GM12872 (cell line): Measurements from ENCODE around the gene UBE2I.
A peak's percentile ranks its signal among the peaks of the same experiment; 100 is the strongest.

Experiments used
- TF ChIP-seq, protein P1 (sequence below): IDR thresholded peaks from 3 replicates; pipeline ENCODE4 v1.5.1; 2011; ENCODE audit warnings: low read depth, mild to moderate bottlenecking, low read length, moderate library complexity; ENCODE audit not compliant: insufficient read depth

Gene UBE2I

DNA sequence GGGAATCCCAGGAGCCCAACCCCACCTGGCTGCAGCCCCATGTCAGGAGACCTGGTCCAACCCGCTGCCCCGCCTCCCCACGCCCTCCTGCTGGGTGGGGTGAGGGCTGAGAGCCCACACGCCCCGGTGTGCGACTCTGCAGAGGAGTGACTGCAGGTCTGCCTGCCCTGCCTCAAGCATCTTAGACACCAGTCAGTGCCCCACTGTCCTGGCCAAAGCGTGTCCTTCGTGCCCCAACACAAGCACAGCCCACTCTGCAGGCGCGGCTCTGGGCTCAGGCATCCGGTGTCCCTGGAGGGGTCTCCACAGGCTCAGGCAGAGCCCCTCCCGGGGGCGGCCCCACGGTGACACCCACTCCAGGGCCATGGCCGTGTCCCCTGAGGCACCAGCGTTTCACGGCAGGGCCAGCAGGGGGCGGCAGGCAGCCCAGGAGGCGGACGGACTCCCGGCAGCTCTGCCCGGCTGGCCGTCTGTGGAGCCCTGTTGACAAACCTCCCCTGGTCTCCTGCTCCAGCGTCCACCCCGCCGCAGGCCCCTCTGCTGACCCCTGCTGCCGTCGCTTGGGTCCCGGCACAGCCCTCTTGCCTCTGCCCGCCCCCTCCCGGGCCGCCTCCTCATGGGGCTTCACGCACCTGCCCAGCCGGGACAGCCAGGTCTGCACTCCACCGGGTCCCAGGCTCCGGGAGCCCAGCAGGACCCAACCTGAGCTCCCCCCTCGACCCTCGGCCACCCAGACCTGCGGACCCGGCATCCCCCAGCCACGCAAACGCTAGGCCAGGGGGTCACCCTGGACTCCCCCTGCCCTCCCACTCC lies 8.6 kb upstream of the UBE2I start:
- TF ChIP-seq, protein P1, sequence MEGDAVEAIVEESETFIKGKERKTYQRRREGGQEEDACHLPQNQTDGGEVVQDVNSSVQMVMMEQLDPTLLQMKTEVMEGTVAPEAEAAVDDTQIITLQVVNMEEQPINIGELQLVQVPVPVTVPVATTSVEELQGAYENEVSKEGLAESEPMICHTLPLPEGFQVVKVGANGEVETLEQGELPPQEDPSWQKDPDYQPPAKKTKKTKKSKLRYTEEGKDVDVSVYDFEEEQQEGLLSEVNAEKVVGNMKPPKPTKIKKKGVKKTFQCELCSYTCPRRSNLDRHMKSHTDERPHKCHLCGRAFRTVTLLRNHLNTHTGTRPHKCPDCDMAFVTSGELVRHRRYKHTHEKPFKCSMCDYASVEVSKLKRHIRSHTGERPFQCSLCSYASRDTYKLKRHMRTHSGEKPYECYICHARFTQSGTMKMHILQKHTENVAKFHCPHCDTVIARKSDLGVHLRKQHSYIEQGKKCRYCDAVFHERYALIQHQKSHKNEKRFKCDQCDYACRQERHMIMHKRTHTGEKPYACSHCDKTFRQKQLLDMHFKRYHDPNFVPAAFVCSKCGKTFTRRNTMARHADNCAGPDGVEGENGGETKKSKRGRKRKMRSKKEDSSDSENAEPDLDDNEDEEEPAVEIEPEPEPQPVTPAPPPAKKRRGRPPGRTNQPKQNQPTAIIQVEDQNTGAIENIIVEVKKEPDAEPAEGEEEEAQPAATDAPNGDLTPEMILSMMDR: peak; percentile 93

DNA sequence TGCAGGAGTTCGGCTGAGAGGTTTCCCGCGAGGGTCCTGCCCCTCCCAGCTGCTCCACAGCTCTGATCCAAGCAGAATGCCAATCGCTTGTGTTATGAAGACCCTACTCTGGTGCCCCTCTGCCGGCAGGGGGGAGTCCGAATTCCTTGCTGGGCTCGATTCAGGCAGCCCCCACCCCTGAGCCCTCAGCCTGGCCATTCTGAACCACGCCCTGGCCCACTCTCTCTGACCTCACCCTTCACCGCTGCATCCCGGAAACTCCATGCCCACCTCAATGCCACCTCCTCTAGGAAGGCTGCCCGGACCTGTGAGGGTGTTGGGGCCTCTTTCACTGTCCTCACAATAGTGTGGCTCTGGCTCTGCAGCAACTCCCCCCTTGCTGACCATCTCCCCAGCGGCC lies 7.9 kb upstream of the UBE2I start:
- TF ChIP-seq, protein P1: no peak

DNA sequence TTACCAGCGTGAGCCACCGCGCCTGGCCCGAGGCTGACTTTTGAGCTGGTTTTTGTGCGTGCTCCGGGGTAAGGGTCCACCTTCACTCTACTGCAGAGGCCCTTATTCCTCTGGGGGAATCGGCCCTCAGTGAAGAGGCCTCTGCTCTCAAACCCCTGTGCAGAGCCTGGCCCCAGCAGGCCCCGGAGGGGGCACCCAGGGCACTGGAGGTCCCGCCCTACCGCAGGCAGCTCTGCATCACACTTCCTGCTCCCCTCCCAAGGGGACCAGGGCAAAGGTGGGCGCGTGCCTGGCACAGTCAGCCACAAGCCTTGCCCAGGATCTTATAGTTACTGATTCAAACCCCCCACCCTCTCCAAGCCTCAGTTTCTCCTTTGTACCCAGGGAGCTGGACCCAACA lies 3.6 kb upstream of the UBE2I start:
- TF ChIP-seq, protein P1: no peak

DNA sequence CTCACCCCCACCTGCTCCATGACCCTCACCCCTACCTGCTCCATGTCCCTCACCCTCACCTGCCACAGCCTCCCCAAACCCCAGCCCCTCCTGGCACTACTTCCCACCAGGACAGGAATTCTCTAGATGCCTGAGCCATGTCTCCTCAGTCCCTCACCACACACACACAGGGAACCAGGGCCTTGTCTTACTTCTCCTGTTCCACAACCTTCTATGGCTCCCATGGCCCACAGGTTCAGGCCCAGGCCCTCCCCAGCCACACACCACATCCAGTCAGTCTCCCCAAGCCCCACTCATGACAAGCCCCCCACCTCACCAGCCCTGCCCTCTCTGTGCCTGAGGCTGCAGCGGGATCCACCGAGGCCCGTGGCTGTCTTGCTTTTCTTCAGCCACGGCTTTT lies 3.1 kb upstream of the UBE2I start:
- TF ChIP-seq, protein P1: no peak

DNA sequence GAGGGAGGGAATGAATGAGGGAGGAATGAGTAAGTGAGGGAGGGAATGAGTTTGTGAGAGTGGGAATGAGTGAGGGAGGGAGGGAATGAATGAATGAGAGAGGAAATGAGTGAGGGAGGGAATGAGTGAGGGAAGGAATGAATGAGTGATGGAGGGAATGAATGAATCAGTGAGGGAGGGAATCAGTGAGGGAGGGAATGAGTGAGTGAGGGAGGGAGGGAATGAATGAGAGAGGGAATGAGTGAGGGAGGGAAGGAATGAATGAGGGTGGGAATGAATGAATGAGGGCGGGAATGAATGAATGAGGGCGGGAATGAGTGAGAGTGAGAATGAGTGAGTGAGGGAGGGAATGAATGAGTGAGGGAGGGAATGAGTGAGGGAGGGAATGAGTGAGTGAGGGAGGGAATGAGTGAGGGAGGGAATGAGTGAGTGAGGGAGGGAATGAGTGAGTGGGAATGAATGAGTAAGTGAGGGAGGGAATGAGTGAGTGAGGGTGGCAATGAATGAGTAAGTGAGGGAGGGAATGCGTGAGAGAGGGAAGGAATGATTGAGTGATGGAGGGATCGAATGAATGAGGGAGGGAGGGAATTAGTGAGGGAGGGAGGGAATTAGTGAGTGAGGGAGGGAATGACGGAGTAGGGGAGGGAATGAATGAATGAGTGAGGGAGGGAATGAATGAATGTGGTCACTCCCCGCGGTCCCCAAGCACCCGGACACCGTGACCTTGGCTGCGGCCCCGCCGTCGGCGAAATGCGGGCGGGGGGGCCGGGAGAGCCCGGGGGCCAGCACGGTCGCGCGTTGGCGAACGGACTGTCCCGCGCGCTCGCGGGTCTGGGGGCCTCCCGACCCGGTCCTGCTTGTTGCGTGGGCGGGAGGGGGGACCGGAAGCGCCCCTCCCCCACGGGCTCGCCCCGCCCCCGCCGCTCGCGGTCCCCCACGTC lies 1.1 kb upstream of the UBE2I start:
- TF ChIP-seq, protein P1: no peak

DNA sequence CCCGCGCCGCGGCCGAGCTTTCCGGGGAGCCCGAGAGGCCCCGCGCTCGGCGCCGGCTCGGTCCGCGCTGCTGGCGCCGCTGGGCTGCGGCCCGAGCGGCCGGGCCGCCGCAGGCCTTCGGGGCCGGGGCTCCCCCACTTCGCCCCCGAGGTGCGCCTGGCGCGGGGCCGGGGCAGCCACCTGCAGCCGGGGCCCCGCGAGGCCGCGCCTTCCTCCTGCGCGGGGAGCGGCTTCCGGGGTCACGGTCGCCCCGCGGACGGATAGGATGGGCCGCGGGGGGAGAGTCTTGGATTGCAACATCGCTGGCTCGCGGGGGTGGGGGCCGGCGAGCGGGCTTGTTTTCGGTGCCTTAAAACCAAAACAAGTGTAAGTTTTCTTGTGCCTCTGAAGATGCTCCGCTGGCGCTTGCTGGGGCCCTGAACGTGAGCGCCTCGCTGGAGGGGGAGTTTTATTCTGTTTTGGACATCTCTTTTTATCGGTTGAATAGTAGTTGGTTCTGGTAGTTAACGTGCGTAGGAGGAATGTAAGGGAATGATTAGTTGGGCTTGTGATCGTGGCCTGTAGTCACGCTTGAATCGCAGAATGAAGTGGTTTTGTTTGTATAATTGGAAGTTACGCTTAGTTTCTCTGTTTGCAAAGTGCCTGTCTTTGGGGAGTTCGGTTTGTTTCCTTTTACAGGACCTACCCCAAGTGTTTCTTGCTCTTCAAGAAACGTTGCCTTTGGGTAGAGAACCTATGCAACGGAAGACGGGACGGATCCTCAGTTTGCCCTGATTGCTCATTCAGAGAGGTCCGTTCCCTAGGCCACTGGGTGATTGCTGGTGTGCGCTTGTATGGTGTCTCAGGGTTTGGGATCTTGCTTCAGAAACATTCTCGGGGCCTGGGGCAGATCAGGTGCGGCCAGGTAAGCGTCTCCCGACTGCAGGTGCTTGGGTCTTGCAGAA lies 724 bp downstream of the UBE2I start:
- TF ChIP-seq, protein P1: no peak
